ENCODE results near the gene VEGFB. TPM values are rescaled to one million over a fixed set of nuclear protein-coding genes. Genes with fewer than 3 reads are reported as not detected.

The VEGFB gene
- total RNA-seq, 1 donor from 2014 or later: 12.3 TPM

GRCh38 chr11:64259533-64260067 is 25.2 kb downstream of the VEGFB start:
- DNase-seq: no peak
- Mint-ChIP-seq H3K36me3 (ENCODE audit: unreplicated experiment) (no peaks in the 10 kb centered on the region), H3K9me3 (ENCODE audit: unreplicated experiment) (peaks cover 6% of the 10 kb centered on the region), H3K27ac (ENCODE audit: unreplicated experiment) (no peak overlapping the region), H3K27me3 (ENCODE audit: unreplicated experiment) (peaks cover 16% of the 10 kb centered on the region), H3K4me1 (ENCODE audit: low read depth, unreplicated experiment) (no peaks in the 10 kb centered on the region), H3K4me3 (ENCODE audit: unreplicated experiment) (no peak overlapping the region)
- TF ChIP-seq, protein P1, sequence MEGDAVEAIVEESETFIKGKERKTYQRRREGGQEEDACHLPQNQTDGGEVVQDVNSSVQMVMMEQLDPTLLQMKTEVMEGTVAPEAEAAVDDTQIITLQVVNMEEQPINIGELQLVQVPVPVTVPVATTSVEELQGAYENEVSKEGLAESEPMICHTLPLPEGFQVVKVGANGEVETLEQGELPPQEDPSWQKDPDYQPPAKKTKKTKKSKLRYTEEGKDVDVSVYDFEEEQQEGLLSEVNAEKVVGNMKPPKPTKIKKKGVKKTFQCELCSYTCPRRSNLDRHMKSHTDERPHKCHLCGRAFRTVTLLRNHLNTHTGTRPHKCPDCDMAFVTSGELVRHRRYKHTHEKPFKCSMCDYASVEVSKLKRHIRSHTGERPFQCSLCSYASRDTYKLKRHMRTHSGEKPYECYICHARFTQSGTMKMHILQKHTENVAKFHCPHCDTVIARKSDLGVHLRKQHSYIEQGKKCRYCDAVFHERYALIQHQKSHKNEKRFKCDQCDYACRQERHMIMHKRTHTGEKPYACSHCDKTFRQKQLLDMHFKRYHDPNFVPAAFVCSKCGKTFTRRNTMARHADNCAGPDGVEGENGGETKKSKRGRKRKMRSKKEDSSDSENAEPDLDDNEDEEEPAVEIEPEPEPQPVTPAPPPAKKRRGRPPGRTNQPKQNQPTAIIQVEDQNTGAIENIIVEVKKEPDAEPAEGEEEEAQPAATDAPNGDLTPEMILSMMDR (IDR thresholded peaks at IDR 0.05; ENCODE audit: partially characterized antibody, unreplicated experiment): no peak

- no peaks in the 10 kb centered on the region for H3K4me1 Mint-ChIP-seq (ENCODE audit: low read depth, unreplicated experiment)
- no peak overlapping the region for H3K27ac Mint-ChIP-seq (ENCODE audit: unreplicated experiment)
- no peak for DNase-seq
- TF ChIP-seq, protein P1 (IDR thresholded peaks at IDR 0.05; ENCODE audit: partially characterized antibody, unreplicated experiment): no peak
- H3K27me3 Mint-ChIP-seq (ENCODE audit: unreplicated experiment): peaks cover 15% of the 10 kb centered on the region
- no peaks in the 10 kb centered on the region for H3K36me3 Mint-ChIP-seq (ENCODE audit: unreplicated experiment)
- peaks cover 6% of the 10 kb centered on the region for H3K9me3 Mint-ChIP-seq (ENCODE audit: unreplicated experiment)
- no peak overlapping the region for H3K4me3 Mint-ChIP-seq (ENCODE audit: unreplicated experiment)
Measured at GRCh38 chr11:64260147-64260708, 25.8 kb downstream of the VEGFB start.

DNA sequence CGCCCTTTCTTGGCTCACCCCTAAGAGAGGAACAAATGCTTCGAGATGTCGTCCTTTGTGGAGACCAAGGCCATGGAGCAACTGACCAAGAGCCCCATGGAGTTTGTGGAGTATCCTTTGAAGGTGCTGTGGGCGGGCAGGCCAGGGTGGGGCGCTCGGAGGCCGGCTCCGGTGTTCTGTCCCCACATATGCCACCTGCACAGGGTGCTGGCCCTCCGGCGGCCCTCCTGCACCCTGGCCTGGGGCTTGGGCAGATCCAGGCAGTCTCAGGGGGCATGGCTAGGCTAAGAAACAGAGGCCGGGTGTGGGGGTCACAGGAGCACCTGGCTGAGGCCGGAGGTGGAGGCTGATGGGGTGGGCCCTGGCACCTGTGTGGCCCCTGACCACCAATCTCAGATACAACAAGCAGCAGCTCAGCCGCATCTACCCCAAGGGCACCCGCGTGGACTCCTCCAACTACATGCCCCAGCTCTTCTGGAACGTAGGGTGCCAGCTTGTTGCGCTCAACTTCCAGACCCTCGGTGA is 27.2 kb downstream of the VEGFB start:
- TF ChIP-seq, protein P1 (IDR thresholded peaks at IDR 0.05; ENCODE audit: partially characterized antibody, unreplicated experiment): no peak
- H3K27me3 Mint-ChIP-seq (ENCODE audit: unreplicated experiment): peaks cover 13% of the 10 kb centered on the region
- H3K9me3 Mint-ChIP-seq (ENCODE audit: unreplicated experiment): peaks cover 6% of the 10 kb centered on the region
- H3K36me3 Mint-ChIP-seq (ENCODE audit: unreplicated experiment): no peaks in the 10 kb centered on the region
- DNase-seq: no peak
- H3K4me3 Mint-ChIP-seq (ENCODE audit: unreplicated experiment): no peak overlapping the region
- no peak overlapping the region for H3K27ac Mint-ChIP-seq (ENCODE audit: unreplicated experiment)
- H3K4me1 Mint-ChIP-seq (ENCODE audit: low read depth, unreplicated experiment): no peaks in the 10 kb centered on the region

- DNase-seq: no peak
- Mint-ChIP-seq H3K27me3 (ENCODE audit: unreplicated experiment) (peaks cover 13% of the 10 kb centered on the region), H3K4me3 (ENCODE audit: unreplicated experiment) (no peak overlapping the region), H3K27ac (ENCODE audit: unreplicated experiment) (no peak overlapping the region), H3K36me3 (ENCODE audit: unreplicated experiment) (no peaks in the 10 kb centered on the region), H3K9me3 (ENCODE audit: unreplicated experiment) (peaks cover 6% of the 10 kb centered on the region), H3K4me1 (ENCODE audit: low read depth, unreplicated experiment) (no peaks in the 10 kb centered on the region)
- TF ChIP-seq, protein P1 (IDR thresholded peaks at IDR 0.05; ENCODE audit: partially characterized antibody, unreplicated experiment): no peak
Measured at GRCh38 chr11:64262271-64263002, 28.1 kb downstream of the VEGFB start.

Measured in glutamatergic neuron (in vitro differentiated cells).